MM.1S (cell line): Measurements from ENCODE around the gene SHROOM3.

Source experiments
- EZH2 ChIP-seq: fragments of 300-600 bp; sonication (generic); optimal IDR thresholded peaks from 2 replicates; pipeline ENCODE3; 2017; ENCODE audit warnings: low read depth, mild to moderate bottlenecking, antibody characterized with exemption, low read length, mixed read lengths
- EZH2phosphoT487 ChIP-seq: fragments of 300-600 bp; sonication (generic); IDR thresholded peaks from 2 replicates; pipeline ENCODE4 v1.6.1; 2018; ENCODE audit warnings: antibody characterized with exemption, low read length
- TF ChIP-seq, protein P1 (sequence below): fragments of 300-600 bp; sonication (generic); IDR thresholded peaks from 2 replicates; pipeline ENCODE4 v1.5.1; 2016; ENCODE audit warnings: antibody characterized with exemption, low read length, mixed read lengths

DNA sequence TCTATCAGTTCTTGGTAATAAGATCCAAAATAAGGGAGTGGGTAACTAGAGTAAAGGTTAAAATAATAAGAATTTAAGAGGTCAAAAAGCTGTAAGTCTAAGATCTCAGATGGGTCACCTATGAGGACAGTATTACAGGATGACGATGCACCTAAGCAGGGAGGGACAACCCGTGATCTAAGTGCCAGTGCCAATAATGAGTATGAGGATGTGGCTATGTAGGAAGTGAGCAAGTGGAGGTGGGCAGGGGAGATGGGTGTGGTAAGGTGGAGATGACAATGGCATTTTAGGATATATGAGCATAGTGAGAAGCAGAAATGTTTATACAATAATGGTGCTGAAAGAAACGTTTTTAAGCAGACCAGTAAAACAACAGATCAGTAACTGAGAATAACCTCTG lies 33.4 kb upstream of the SHROOM3 start:
- TF ChIP-seq, protein P1, sequence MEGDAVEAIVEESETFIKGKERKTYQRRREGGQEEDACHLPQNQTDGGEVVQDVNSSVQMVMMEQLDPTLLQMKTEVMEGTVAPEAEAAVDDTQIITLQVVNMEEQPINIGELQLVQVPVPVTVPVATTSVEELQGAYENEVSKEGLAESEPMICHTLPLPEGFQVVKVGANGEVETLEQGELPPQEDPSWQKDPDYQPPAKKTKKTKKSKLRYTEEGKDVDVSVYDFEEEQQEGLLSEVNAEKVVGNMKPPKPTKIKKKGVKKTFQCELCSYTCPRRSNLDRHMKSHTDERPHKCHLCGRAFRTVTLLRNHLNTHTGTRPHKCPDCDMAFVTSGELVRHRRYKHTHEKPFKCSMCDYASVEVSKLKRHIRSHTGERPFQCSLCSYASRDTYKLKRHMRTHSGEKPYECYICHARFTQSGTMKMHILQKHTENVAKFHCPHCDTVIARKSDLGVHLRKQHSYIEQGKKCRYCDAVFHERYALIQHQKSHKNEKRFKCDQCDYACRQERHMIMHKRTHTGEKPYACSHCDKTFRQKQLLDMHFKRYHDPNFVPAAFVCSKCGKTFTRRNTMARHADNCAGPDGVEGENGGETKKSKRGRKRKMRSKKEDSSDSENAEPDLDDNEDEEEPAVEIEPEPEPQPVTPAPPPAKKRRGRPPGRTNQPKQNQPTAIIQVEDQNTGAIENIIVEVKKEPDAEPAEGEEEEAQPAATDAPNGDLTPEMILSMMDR, result no peak
- TF ChIP-seq EZH2 (no peak), EZH2phosphoT487 (no peak)
